ENCODE measurements around the gene GALNT17.

The GALNT17 gene

GRCh38 chr7:71679480-71679879 is 547.5 kb downstream of the GALNT17 start:
- no peak for DNase-seq (ENCODE audit: low read depth, low spot score)
- POLR2A ChIA-PET, result no interaction called here
- TF ChIP-seq CTCF (IDR thresholded peaks at IDR 0.05; ENCODE audit: insufficient read depth, low read length, missing control alignments), result no peak
- H3K4me3 ChIP-seq (ENCODE audit: low read depth, low read length), result no peak overlapping the region
- CTCF ChIA-PET, result no interaction called here

DNA sequence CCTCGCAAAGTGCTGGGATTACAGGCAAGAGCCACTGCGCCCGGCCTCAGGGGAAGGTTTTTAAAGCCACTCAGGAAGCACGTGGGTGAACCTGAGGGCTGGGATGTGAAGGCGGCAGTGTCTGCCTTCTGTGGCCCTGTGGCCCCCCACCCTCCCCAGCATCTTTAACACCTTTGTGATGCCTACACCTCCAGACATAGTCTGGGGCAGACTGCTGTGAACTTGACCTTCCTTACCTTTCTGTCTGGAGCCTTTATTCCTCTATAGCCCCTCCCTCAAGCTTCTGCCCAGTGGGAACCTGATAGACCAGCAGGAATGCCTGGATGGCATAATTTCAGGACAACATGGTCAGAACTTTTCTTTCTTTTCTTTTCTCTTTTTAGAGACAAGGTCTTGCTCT is 550.2 kb downstream of the GALNT17 start:
- no peak for DNase-seq (ENCODE audit: low read depth, low spot score)
- ChIA-PET POLR2A (no interaction called here), CTCF (no interaction called here)
- TF ChIP-seq CTCF (IDR thresholded peaks at IDR 0.05; ENCODE audit: insufficient read depth, low read length, missing control alignments), result no peak
- no peak overlapping the region for H3K4me3 ChIP-seq (ENCODE audit: low read depth, low read length)

- no peak for DNase-seq (ENCODE audit: low read depth, low spot score)
- no peak overlapping the region for H3K4me3 ChIP-seq (ENCODE audit: low read depth, low read length)
- POLR2A ChIA-PET, result no interaction called here
- CTCF ChIA-PET, result no interaction called here
- TF ChIP-seq CTCF (IDR thresholded peaks at IDR 0.05; ENCODE audit: insufficient read depth, low read length, missing control alignments), result no peak
Measured at GRCh38 chr7:71682841-71683781, 551.2 kb downstream of the GALNT17 start.

DNA sequence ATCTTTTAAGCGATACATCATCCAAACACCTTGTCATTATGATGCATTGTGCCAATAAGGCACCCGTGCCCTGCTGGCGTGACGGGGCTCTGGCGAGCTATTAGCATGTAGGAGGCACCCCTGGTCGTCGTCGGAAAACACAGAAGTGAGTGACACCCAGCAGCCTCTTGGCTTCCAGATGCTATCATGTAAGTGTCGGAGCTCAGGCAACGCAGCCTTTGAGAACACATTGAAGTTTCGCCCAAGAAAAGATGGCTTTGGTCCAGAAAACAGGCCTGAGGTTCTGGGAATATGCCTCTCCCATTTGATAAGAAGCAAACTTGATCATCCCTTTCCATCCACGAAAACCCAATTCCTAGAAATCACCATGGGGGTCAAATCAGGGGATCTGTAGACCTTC is 555.3 kb downstream of the GALNT17 start:
- no peak for DNase-seq (ENCODE audit: low read depth, low spot score)
- POLR2A ChIA-PET, result no interaction called here
- CTCF ChIA-PET, result no interaction called here
- H3K4me3 ChIP-seq (ENCODE audit: low read depth, low read length), result no peak overlapping the region
- no peak for TF ChIP-seq CTCF (IDR thresholded peaks at IDR 0.05; ENCODE audit: insufficient read depth, low read length, missing control alignments)

DNA sequence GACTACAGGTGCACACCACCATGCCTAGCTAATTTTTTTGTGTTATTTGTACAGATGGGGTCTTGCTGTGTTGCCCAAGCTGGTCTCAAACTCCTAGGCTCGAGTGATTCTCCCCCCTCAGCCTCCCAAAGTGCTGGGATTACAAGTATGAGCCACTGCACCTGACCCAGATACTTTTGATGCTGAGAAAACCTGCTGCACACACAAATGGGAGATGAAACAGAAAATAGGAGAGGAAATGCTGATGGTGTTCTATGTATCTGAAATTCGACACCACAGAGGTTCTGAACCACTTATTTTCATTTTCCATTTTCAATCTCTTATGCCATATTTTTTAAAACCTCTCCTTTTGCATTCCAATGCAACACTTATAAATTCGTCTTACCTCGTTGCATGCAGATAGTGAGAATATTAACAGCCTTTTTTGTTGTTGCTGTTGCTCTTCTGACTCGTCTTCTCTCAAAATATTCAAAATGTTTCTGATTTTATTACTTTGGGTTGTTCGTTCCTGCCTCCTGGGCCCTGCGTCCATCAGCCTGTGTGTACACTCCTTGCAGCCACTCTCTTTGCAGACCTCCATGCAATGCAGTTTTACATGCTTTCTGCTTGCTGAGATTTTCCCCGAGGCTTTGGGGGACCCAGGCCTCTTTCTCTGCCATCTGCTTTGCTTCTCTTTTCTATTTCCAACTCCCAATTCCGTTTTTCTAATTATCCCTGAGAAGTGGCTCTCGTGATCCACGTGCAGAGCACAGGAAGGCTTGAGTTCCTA is 556.1 kb downstream of the GALNT17 start:
- ChIA-PET POLR2A (no interaction called here), CTCF (no interaction called here)
- no peak for TF ChIP-seq CTCF (IDR thresholded peaks at IDR 0.05; ENCODE audit: insufficient read depth, low read length, missing control alignments)
- no peak for DNase-seq (ENCODE audit: low read depth, low spot score)
- H3K4me3 ChIP-seq (ENCODE audit: low read depth, low read length), result no peak overlapping the region

DNA sequence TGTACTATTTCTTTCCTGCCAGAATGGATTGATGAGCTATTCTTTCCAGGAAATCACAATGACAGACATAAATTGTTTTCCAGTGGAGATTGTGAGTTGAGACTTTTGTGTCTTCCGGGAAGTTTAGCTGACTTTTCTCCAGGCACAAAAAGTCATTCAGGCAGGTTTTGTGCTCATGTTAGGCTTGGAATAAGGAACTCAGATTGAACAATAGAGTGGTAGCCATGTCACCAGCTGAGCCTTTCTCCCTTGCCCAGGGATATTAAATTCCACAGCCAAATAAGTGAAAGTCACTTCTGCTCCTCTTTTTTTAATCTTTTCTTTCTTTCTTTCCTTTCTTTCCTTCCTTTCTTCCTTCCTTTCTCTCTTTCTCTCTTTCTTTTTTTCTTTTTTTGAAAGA is 559.6 kb downstream of the GALNT17 start:
- no peak for DNase-seq (ENCODE audit: low read depth, low spot score)
- TF ChIP-seq CTCF (IDR thresholded peaks at IDR 0.05; ENCODE audit: insufficient read depth, low read length, missing control alignments), result no peak
- H3K4me3 ChIP-seq (ENCODE audit: low read depth, low read length), result no peak overlapping the region
- CTCF ChIA-PET, result interaction anchor here (1.5 kb wide), 1 partner anchor 42 kb away, joined by 3 read pairs; no protein-coding TSS in a partner anchor
- POLR2A ChIA-PET, result no interaction called here
